HG02798 (cell line): ENCODE data around the gene TYSND1.
"Not testable (repeated sequence)": the region's sequence is repeated elsewhere in the genome, so short reads cannot be mapped to it uniquely, and the experiment has no call there.

Source experiments
- ATAC-seq: cut with Tn5 transposase; IDR thresholded peaks from one replicate; pipeline ENCODE4 v1.9.1; 2021; ENCODE audit warnings: mild to moderate bottlenecking; ENCODE audit not compliant: unreplicated experiment, poor library complexity

The TYSND1 gene

GRCh38 chr10:70137135-70137534 is 9.4 kb downstream of the TYSND1 start:
- ATAC-seq = no peak

GRCh38 chr10:70135684-70136083 is 10.8 kb downstream of the TYSND1 start:
- no peak for ATAC-seq

GRCh38 chr10:70135046-70135445 is 11.5 kb downstream of the TYSND1 start:
- ATAC-seq = no peak

- peak; percentile 82 for ATAC-seq
These were observed 14.1 kb downstream of the TYSND1 start, which contains the start of gene AIFM2 for GRCh38 chr10:70132098-70133029. TSS of gene AIFM2 (minus strand) at chr10:70132825. CDS start at chr10:70124084, 8,741 bp downstream.

- no peak for ATAC-seq
These were observed 15.0 kb downstream of the TYSND1 start for GRCh38 chr10:70131560-70131937.

- no peak for ATAC-seq
These were observed 15.5 kb downstream of the TYSND1 start for GRCh38 chr10:70130878-70131559.

GRCh38 chr10:70126700-70127395 is 19.7 kb downstream of the TYSND1 start:
- ATAC-seq = no peak

- ATAC-seq = no peak
These were observed 20.5 kb downstream of the TYSND1 start for GRCh38 chr10:70125918-70126552.

- no peak for ATAC-seq
These were observed 21.6 kb downstream of the TYSND1 start for GRCh38 chr10:70124918-70125317.

GRCh38 chr10:70124415-70124814 is 22.1 kb downstream of the TYSND1 start:
- no peak for ATAC-seq

GRCh38 chr10:70123817-70124216 is 22.7 kb downstream of the TYSND1 start:
- no peak for ATAC-seq

GRCh38 chr10:70123166-70123565 is 23.3 kb downstream of the TYSND1 start:
- not testable (repeated sequence) for ATAC-seq

GRCh38 chr10:70122742-70123141 is 23.8 kb downstream of the TYSND1 start:
- no peak for ATAC-seq

- no peak for ATAC-seq
These were observed 25.1 kb downstream of the TYSND1 start for GRCh38 chr10:70121281-70121949.

- ATAC-seq = no peak
These were observed 26.1 kb downstream of the TYSND1 start for GRCh38 chr10:70120417-70120816.

- ATAC-seq = no peak
These were observed 26.9 kb downstream of the TYSND1 start for GRCh38 chr10:70119623-70120022.

GRCh38 chr10:70119197-70119596 is 27.3 kb downstream of the TYSND1 start:
- ATAC-seq = no peak

GRCh38 chr10:70118196-70118595 is 28.3 kb downstream of the TYSND1 start:
- ATAC-seq = no peak

GRCh38 chr10:70117646-70118045 is 28.9 kb downstream of the TYSND1 start:
- no peak for ATAC-seq
